DND-41 (cell line): ENCODE measurements around the gene VPS16.

Experiments
- EZH2 ChIP-seq: IDR thresholded peaks from 3 replicates; pipeline ENCODE4 v1.6.1; 2012; ENCODE audit warnings: borderline replicate concordance, low read depth, mild to moderate bottlenecking, moderate library complexity, low read length, inconsistent platforms; ENCODE audit not compliant: severe bottlenecking
- TF ChIP-seq, protein P1 (sequence below): IDR thresholded peaks from 2 replicates; pipeline ENCODE4 v1.5.1; 2012; ENCODE audit warnings: borderline replicate concordance, low read length, moderate library complexity, mild to moderate bottlenecking; ENCODE audit not compliant: poor library complexity, severe bottlenecking; ENCODE audit errors: extremely low read depth

DNA sequence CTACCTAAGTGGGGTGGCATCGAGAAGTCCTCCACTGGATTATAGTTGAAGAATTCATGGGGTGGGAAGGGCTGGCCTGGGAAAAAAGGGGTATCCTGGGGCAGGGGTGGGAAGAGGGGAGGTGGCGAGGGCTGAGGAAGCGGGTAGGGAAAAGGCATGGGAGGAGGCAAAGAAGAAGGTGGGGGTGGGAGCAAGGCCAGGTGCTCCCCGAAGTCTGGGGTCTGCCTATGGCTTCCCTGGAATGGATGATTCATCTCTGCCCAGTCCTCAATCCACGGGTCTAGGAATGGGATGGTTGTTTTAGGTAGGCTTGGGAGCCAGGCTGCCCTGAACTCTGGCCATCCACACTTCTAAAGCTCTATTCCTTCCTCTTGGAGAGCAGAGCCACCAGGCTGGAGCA, 4.5 kb upstream of the VPS16 start:
- TF ChIP-seq, protein P1, sequence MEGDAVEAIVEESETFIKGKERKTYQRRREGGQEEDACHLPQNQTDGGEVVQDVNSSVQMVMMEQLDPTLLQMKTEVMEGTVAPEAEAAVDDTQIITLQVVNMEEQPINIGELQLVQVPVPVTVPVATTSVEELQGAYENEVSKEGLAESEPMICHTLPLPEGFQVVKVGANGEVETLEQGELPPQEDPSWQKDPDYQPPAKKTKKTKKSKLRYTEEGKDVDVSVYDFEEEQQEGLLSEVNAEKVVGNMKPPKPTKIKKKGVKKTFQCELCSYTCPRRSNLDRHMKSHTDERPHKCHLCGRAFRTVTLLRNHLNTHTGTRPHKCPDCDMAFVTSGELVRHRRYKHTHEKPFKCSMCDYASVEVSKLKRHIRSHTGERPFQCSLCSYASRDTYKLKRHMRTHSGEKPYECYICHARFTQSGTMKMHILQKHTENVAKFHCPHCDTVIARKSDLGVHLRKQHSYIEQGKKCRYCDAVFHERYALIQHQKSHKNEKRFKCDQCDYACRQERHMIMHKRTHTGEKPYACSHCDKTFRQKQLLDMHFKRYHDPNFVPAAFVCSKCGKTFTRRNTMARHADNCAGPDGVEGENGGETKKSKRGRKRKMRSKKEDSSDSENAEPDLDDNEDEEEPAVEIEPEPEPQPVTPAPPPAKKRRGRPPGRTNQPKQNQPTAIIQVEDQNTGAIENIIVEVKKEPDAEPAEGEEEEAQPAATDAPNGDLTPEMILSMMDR = no peak
- TF ChIP-seq EZH2 = no peak
